Inflammatory macrophage treated with lipopolysaccharide for 1 hour (primary cell): ENCODE measurements around the gene WRAP53.

Source experiments
- DNase-seq, 2 donors: peaks; one replicate each; pipeline ENCODE4 v3.0.0-alpha.2; 2020 to 2022

WRAP53 gene

GRCh38 chr17:7684851-7685532 lies 3.3 kb upstream of the WRAP53 start:
- DNase-seq: no peak

- peak; percentile 89 to 95 for DNase-seq
Observed at GRCh38 chr17:7685533-7686221, 2.6 kb upstream of the WRAP53 start.

GRCh38 chr17:7686222-7687071 lies 1.8 kb upstream of the WRAP53 start:
- peak; percentile 70 to 76 for DNase-seq

GRCh38 chr17:7687072-7687907 lies 987 bp upstream of the WRAP53 start, which contains the start of gene TP53:
TP53 (minus strand) TSS chr17:7687490; CDS start chr17:7676594, 10,896 bp downstream.
- peak; percentile 87 to 90 for DNase-seq

GRCh38 chr17:7688808-7689316 lies 585 bp downstream of the WRAP53 start:
- DNase-seq: no peak

- no peak for DNase-seq
Observed at GRCh38 chr17:7695586-7695985, 7.3 kb downstream of the WRAP53 start.

GRCh38 chr17:7697828-7698588 lies 9.7 kb downstream of the WRAP53 start:
- no peak for DNase-seq

GRCh38 chr17:7700510-7700909 lies 12.2 kb downstream of the WRAP53 start:
- DNase-seq: no peak

GRCh38 chr17:7701681-7702080 lies 13.4 kb downstream of the WRAP53 start:
- no peak for DNase-seq

- DNase-seq: no peak
Observed at GRCh38 chr17:7702776-7703175, 14.5 kb downstream of the WRAP53 start.

GRCh38 chr17:7703584-7704479 lies 15.6 kb downstream of the WRAP53 start:
- no peak for DNase-seq

- no peak for DNase-seq
Observed at GRCh38 chr17:7704601-7705268, 16.5 kb downstream of the WRAP53 start, which contains the start of gene EFNB3. EFNB3 (plus strand) TSS chr17:7705202; CDS start chr17:7705599, 397 bp downstream.

- DNase-seq: no peak
Observed at GRCh38 chr17:7705269-7706255, 17.3 kb downstream of the WRAP53 start.

GRCh38 chr17:7706631-7707354 lies 18.5 kb downstream of the WRAP53 start:
- no peak for DNase-seq

- DNase-seq: no peak
Observed at GRCh38 chr17:7707446-7707845, 19.2 kb downstream of the WRAP53 start.

- no peak for DNase-seq
Observed at GRCh38 chr17:7707858-7708750, 19.8 kb downstream of the WRAP53 start.

- no peak for DNase-seq
Observed at GRCh38 chr17:7709031-7709430, 20.8 kb downstream of the WRAP53 start.
